NOMO-1 treated with DMSO at 0.1 percent for 48 hours (cell line): Measurements from ENCODE around the gene UNC93A.

Source experiments
- DNase-seq: peaks from one replicate; lab custom pipeline; 2025; ENCODE audit not compliant: unreplicated experiment; lab: John Stamatoyannopoulos, UW

UNC93A gene

GRCh38 chr6:167293088-167293589 is 2.0 kb downstream of the UNC93A start:
- DNase-seq, result no peak

DNA sequence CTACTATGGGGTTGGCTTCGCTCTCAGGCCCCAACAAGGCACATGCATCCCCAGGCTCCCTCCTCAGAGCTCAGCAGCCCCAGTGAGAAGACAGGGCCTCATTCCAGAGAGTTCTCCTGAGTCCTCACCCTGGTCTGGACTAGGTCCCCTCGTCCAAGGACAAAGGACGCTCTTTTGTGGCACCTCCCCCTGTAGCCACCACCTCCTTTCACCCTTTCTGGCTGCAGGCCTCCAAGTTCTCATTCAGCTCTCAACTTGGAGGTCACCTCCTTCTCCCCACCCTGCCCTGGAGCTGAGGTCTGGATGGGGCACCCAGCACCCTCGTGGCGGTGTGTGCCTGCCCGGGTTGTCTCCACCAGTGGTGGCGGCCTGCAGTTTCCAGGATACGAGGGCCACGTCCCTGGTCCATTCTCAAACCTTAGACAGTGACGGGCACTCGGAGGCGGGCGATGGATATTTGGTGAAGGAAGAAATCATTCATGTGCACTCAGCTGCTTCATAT is 2.5 kb downstream of the UNC93A start:
- no peak for DNase-seq

- no peak for DNase-seq
Observed at GRCh38 chr6:167294241-167294640, 3.1 kb downstream of the UNC93A start.

- DNase-seq, result no peak
Observed at GRCh38 chr6:167294651-167295494, 3.8 kb downstream of the UNC93A start.

GRCh38 chr6:167295495-167296292 is 4.6 kb downstream of the UNC93A start:
- no peak for DNase-seq

DNA sequence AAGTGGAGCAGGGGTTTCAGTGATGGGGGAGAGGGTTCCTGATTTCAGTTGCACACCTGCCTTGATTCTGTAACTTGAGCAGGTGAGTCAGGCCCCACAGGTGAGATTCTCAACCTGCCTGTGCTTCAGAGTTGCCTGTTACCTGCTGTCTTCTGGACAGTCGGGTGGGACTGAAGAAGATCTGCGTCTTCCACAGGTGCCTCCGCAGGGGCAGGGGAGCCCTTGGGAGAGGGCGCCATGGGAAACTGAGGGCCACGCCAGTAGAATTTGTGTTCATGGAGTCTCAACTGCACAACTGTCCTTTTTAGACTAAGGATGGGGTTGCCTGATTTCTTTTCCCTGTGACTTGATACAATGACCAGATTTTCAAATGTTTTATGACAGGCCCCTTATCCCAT is 5.2 kb downstream of the UNC93A start:
- DNase-seq, result no peak

DNA sequence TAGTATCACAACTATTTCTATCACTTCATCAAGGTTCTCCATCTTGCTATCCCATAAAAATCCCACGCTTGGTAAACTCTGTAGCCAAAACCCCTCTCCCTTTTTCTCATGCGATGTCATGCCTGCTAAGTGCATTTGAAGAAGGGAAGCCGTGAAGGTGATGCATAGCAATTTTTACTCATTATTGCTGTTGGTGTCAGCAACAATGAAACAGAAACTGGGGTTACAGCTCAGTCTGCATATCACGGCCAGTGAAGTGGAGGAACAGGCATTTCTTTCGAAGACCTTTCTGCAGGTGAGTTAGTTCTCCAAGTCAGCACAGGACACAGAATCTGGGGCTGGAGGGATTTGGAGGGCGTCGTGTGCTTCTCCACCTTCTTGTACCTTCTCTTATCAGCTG is 5.8 kb downstream of the UNC93A start:
- DNase-seq, result no peak

DNA sequence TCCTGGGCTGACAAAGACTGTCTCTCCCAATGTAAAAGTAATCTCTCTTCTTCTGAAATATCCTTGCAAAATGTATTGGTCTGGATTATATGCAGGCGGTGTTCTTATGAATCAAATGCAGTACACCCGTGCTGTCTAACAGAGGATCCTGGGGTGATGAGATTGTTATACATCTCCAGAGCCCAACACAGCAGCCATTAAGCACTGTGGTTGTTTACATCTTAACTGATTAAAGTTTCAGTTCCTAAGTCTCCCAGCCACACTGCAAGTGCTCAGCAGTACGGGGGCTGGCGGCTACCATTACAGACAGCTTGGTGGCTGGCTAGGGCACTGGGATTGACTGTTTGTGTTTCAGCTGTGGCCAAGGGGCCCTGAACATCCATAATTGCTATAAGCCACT is 7.0 kb downstream of the UNC93A start:
- peak; percentile 57 for DNase-seq

DNA sequence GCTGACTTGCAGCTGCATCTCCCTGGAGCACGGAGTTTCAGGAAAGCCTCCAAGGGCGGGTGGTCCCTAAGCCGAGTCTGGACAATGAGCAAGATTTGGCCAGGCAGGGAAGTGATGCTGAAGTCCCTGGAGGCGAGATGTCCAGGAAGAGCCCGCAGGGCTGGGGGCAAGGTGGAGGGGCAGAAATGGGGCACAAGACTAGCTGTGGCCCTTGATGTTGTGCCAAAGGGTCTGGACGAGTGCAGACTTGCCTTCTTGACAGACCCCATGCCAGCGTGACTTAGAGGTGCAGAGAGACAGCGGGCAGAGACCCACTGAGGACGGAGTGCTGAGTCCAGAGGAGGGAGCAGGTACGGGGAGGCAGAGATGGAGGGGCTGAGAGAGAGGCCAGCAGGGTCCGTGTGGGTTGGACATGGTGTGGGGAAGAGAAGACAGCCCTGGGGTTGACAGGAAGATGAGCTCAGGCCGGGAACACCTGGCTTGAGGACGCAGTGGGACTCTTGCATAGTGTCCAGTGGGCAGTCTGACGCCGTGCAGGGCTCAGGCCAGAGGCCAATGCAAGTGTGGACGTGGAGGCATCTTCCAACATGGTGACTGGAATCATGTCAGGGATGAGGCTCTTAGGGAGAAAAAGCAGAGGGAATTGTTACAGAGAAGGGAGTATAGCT is 8.7 kb downstream of the UNC93A start:
- DNase-seq, result no peak

DNA sequence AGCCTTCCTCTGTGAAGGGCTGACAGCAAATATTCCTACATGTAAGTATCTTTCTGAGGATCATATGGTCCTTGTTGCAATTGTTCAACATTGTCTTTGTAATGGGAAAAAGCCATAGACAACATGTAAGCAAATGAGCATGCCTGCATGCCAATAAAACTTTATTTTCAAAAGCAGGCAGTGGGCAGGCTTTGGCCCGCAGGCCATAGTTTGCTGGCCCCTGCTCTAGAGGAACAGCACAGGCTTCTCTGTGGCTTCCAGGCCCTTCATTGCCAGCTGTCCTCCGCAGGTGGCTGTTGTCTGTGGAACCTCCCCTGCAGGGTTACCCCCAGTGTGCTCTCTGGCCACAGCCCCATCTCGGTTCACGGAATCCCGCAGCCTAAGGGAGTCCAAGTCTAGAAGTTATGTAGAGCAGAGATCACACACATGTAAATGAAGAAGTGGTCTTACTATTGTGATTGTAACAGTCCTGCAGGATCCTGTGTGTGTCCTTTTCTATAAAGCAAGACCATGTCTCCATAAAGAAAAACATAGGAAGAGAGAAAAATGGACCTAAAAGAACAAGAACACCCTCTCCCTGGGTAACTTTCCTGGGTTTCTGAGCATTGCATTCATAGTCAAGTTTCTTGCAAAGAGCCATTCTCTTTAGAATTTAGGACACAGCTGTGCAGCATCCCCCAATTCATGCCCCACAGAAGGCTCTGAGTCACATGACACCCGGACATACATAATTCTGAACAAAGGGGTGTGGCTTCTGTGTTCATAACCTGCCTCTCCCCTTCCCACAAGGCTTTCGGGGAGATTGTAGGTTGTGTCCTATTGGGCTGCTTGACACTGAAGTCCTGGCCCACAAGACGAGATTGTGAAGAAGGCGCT is 10.0 kb downstream of the UNC93A start:
- no peak for DNase-seq

GRCh38 chr6:167302074-167302473 is 11.0 kb downstream of the UNC93A start:
- no peak for DNase-seq

- no peak for DNase-seq
Observed at GRCh38 chr6:167302796-167303195, 11.7 kb downstream of the UNC93A start.

DNA sequence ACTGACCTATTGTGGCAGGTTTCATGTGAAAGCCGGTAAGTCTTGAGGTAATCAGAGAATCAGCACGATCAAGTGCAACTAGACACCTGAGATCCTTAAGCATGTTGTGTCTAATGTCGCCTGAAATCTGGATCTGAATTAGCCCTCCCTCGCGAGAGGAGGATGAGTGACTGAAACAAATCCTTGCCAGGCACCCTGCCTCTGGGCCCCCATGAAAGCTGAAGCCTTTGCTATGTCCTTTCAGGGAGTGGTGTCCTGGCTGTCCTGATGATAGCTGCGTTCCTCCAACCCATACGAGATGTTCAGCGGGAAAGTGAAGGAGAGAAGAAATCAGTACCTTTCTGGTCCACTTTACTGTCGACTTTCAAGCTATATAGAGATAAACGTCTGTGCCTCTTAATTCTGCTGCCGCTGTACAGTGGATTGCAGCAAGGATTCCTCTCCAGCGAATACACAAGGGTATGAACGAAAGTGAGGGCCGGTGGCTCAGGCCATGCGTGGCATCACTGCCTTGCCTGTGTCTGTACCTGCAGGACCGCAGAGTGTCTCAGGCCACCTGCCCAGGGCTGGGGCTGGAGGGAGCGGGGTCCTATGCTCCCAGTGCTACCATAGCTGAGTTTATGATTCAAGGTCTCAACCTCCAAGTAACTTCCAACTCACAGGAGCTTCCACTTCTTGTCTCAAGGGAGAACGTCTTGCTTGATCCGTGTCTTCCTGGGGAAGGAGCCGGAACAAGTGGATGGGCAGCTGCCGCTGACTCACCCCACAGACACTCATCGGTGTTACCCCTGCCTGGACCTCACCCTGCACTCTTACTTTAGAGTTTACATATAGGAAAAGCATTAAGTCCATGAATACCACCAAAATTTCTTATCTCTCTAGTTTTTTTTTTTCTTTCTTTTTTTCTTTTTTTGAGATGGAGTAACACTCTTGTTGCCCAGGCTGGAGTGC is 12.8 kb downstream of the UNC93A start:
- no peak for DNase-seq

DNA sequence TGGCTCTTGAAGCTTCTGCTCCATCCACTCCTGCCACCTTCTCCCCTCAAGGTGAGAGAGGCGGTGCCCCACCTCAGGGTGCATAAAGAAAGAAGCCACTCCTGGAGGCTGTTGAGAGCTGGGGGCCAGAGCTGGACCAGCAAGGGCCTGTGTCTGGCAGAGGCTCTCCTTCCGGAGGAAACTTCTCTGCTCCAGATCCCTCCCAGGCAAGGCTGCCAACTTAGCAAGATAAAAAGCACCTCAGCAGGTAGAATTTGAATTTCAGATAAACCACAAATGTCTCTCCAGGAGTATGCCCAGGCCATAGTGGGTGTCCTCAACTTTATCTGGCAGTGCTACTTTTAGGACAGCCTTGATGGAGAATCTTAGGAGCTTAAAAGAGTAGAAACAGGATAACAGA is 13.8 kb downstream of the UNC93A start:
- DNase-seq, result no peak

DNA sequence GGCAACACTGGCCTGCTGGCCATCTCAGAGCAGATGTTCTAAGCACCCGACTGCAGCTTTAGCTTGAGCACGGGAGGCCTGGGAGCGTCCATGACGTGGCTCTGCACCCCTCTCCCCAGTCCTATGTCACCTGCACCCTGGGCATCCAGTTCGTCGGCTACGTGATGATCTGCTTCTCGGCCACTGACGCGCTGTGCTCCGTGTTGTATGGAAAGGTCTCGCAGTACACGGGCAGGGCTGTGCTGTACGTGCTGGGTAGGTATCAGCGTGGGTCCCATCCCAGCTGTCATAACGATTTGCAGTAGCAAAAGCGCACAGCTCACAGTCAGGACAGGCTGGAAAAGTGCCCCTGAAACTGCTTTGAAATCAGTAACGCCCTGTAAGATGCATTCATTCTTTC is 14.7 kb downstream of the UNC93A start:
- DNase-seq, result no peak

GRCh38 chr6:167306401-167306998 is 15.4 kb downstream of the UNC93A start:
- no peak for DNase-seq

- DNase-seq, result no peak
Observed at GRCh38 chr6:167307342-167307955, 16.3 kb downstream of the UNC93A start.

DNA sequence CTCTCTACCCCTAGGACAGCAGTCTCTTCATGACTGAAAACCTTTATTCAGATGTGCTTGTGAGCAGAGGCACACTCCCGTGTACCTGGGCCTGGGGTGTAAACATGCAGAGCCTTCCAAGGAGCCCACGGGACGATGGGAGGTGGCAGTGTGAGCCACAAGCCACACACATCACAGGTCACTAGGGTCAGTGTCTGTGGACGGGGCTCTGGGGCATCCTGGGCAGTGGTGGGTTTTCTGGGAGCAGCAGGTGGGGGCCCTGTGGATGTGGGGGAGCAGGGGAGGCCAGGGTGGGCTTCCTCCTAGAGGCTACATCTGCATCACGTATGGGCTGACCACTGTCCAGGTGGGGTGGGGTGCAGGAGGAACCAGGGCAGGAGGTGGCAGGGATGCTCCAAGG is 17.1 kb downstream of the UNC93A start:
- DNase-seq, result no peak
